MM.1S (cell line): ENCODE measurements around the gene IL19.
A peak's percentile ranks its signal among the peaks of the same experiment; 100 is the strongest.

Experiments used
- DNase-seq: peaks from one replicate; pipeline ENCODE4 v3.0.0-alpha.2; 2015
- H2AFZ ChIP-seq: fragments of 300-600 bp; sonication (generic); 2 replicates; pipeline ENCODE4 v1.6.0; 2016; ENCODE audit warnings: antibody characterized with exemption, low read length
- H3F3A ChIP-seq: fragments of 300-600 bp; sonication (generic); 2 replicates; pipeline ENCODE4 v1.6.1; 2016; ENCODE audit warnings: mild to moderate bottlenecking, antibody characterized with exemption, low read length, moderate library complexity, mixed read lengths; ENCODE audit not compliant: insufficient read depth
- H3K27ac ChIP-seq: fragments of 300-600 bp; sonication (generic); 2 replicates; pipeline ENCODE4 v1.5.1; 2016; ENCODE audit warnings: mild to moderate bottlenecking, low read length
- H3K27me3 ChIP-seq: fragments of 300-600 bp; sonication (generic); replicated peaks from 2 replicates; pipeline ENCODE4 v1.6.0; 2016; ENCODE audit warnings: low read length; ENCODE audit not compliant: insufficient read depth
- H3K36me3 ChIP-seq: fragments of 300-600 bp; sonication (generic); replicated peaks from 2 replicates; pipeline ENCODE4 v1.6.1; 2016; ENCODE audit warnings: mild to moderate bottlenecking, low read length, mixed read lengths; ENCODE audit not compliant: insufficient read depth
- H3K4me1 ChIP-seq: fragments of 300-600 bp; sonication (generic); 2 replicates; pipeline ENCODE4 v1.6.1; 2016; ENCODE audit warnings: low read length, mixed read lengths
- H3K4me2 ChIP-seq: fragments of 300-600 bp; sonication (generic); 2 replicates; pipeline ENCODE4 v1.6.0; 2016; ENCODE audit warnings: low read depth, low read length
- H3K4me3 ChIP-seq: fragments of 300-600 bp; sonication (generic); 2 replicates; pipeline ENCODE4 v1.5.1; 2016; ENCODE audit warnings: low read length, mixed read lengths
- H3K79me2 ChIP-seq: fragments of 300-600 bp; sonication (generic); 2 replicates; pipeline ENCODE4 v1.6.1; 2016; ENCODE audit warnings: mixed run types, low read length, mixed read lengths
- H3K9ac ChIP-seq: fragments of 300-600 bp; sonication (generic); 2 replicates; pipeline ENCODE4 v1.6.1; 2016; ENCODE audit warnings: low read length, mixed read lengths
- H3K9me2 ChIP-seq: fragments of 300-600 bp; sonication (generic); replicated peaks from 2 replicates; pipeline ENCODE4 v1.6.1; 2016; ENCODE audit warnings: mild to moderate bottlenecking, low read length, mixed read lengths; ENCODE audit not compliant: insufficient read depth
- H3K9me3 ChIP-seq: fragments of 300-600 bp; sonication (generic); replicated peaks from 2 replicates; pipeline ENCODE4 v1.6.1; 2016; ENCODE audit warnings: mild to moderate bottlenecking, low read length, mixed read lengths; ENCODE audit not compliant: insufficient read depth
- H4K20me1 ChIP-seq: fragments of 300-600 bp; sonication (generic); 2 replicates; pipeline ENCODE4 v1.6.1; 2016; ENCODE audit warnings: mild to moderate bottlenecking, low read length, moderate library complexity, mixed read lengths; ENCODE audit not compliant: insufficient read depth
- EZH2 ChIP-seq: fragments of 300-600 bp; sonication (generic); optimal IDR thresholded peaks from 2 replicates; pipeline ENCODE3; 2017; ENCODE audit warnings: low read depth, mild to moderate bottlenecking, antibody characterized with exemption, low read length, mixed read lengths
- EZH2phosphoT487 ChIP-seq: fragments of 300-600 bp; sonication (generic); IDR thresholded peaks from 2 replicates; pipeline ENCODE4 v1.6.1; 2018; ENCODE audit warnings: antibody characterized with exemption, low read length
- TF ChIP-seq, protein P1 (sequence below): fragments of 300-600 bp; sonication (generic); IDR thresholded peaks from 2 replicates; pipeline ENCODE4 v1.5.1; 2016; ENCODE audit warnings: antibody characterized with exemption, low read length, mixed read lengths

Gene IL19

DNA sequence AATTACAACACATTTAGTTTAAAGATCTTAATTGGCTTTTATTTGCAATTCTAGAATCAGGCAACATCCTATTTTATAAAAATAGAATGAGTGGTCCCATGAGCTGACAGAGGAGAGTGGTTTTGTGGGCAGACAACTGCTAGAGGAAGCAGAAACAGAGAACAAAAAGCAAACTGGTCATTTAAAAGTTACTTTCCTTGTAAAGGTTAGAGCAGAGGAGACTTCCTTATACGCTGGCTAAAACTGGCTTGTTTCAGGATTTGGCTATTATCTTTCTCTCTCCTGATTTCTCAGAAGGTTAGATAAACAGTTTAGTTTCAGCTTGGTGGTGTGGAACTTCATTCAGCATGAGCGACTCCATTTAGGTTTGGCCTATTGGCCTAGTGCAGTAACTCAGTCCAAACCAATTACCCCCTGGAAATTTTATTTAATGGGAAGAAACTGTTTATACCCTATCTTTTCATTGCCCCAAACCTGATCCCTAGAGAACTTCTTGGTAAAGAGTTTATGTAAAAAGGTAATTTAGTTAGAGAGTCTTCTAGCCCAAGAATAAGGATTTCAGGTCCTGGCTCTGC lies 62.6 kb downstream of the IL19 start:
- no peaks in the 10 kb centered on the region for H3K36me3 ChIP-seq
- peaks cover 61% of the 10 kb centered on the region for H3K4me1 ChIP-seq
- H3K4me3 ChIP-seq = no peak overlapping the region
- peak overlapping the region; percentile 45; the same call in 1 of the 2 replicates for H3K27ac ChIP-seq
- no peaks in the 10 kb centered on the region for H3K9me3 ChIP-seq
- H3K9ac ChIP-seq = no peak overlapping the region; the same call in 1 of the 2 replicates
- no peaks in the 10 kb centered on the region for H3K79me2 ChIP-seq
- H4K20me1 ChIP-seq = no peaks in the 10 kb centered on the region
- H2AFZ ChIP-seq = 0 out of 2 replicates have a peak overlapping the region, but pooled peaks have one; percentile 14
- no peak for TF ChIP-seq EZH2
- TF ChIP-seq, protein P1, sequence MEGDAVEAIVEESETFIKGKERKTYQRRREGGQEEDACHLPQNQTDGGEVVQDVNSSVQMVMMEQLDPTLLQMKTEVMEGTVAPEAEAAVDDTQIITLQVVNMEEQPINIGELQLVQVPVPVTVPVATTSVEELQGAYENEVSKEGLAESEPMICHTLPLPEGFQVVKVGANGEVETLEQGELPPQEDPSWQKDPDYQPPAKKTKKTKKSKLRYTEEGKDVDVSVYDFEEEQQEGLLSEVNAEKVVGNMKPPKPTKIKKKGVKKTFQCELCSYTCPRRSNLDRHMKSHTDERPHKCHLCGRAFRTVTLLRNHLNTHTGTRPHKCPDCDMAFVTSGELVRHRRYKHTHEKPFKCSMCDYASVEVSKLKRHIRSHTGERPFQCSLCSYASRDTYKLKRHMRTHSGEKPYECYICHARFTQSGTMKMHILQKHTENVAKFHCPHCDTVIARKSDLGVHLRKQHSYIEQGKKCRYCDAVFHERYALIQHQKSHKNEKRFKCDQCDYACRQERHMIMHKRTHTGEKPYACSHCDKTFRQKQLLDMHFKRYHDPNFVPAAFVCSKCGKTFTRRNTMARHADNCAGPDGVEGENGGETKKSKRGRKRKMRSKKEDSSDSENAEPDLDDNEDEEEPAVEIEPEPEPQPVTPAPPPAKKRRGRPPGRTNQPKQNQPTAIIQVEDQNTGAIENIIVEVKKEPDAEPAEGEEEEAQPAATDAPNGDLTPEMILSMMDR = no peak
- TF ChIP-seq EZH2phosphoT487 = no peak
- peaks cover 35% of the 10 kb centered on the region for H3F3A ChIP-seq
- DNase-seq = peak; percentile 62
- peak overlapping the region; percentile 51 for H3K4me2 ChIP-seq
- H3K9me2 ChIP-seq = no peaks in the 10 kb centered on the region
- H3K27me3 ChIP-seq = no peaks in the 10 kb centered on the region

DNA sequence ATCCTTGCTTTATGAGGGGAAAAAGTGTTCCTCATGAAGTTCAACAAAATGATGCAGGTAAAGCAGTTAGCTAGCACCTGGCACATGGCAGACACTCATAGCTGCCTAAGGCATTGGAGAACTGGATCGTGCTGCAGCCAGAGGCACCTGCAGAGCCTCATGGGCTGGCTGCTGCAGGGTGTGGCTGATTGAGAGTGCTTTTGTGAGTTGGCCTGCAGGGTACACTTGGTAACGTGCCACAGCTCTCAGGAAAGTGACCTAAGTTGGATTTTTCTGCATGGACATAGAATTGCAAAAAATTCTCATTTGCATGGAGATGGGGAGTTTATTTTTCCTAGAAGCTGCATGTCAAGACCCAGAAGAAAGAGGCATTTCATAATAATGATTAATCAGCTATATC lies 63.2 kb downstream of the IL19 start:
- no peak overlapping the region for H3K4me3 ChIP-seq
- no peaks in the 10 kb centered on the region for H3K9me2 ChIP-seq
- H3K27me3 ChIP-seq = no peaks in the 10 kb centered on the region
- no peak for TF ChIP-seq EZH2phosphoT487
- no peak for TF ChIP-seq EZH2
- TF ChIP-seq, protein P1 = peak; percentile 6; the same call in 1 of the 2 replicates
- peak overlapping the region; percentile 51 for H3K4me2 ChIP-seq
- peak; percentile 55 for DNase-seq
- H3K9ac ChIP-seq = no peak overlapping the region
- peaks cover 29% of the 10 kb centered on the region for H3F3A ChIP-seq
- H2AFZ ChIP-seq = no peak overlapping the region
- no peaks in the 10 kb centered on the region for H3K36me3 ChIP-seq
- H3K27ac ChIP-seq = peak overlapping the region; percentile 45; the same call in 1 of the 2 replicates
- peaks cover 55% of the 10 kb centered on the region for H3K4me1 ChIP-seq
- no peaks in the 10 kb centered on the region for H4K20me1 ChIP-seq
- no peaks in the 10 kb centered on the region for H3K79me2 ChIP-seq
- H3K9me3 ChIP-seq = no peaks in the 10 kb centered on the region

DNA sequence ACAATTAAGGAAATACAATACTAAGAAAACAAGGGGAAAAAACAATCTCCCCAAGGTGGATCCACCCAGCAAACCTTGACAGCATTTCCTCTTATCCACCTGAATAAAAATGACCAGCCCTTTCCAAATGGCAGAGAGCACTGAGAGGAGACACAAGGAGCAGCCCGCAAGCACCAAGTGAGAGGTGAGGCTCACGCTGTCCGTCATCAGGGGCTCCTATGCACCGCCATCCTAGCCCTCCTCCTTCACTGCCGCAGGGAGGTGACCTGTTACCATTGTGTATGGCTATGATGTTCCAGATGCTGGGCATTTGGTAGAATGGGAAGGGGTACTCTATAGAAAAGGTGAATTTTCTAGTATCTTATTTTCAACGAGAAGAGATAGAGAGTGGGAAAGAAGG lies 63.6 kb downstream of the IL19 start:
- peaks cover 25% of the 10 kb centered on the region for H3F3A ChIP-seq
- no peaks in the 10 kb centered on the region for H3K79me2 ChIP-seq
- no peak for DNase-seq
- H3K27ac ChIP-seq = no peak overlapping the region
- H3K36me3 ChIP-seq = no peaks in the 10 kb centered on the region
- no peak overlapping the region for H3K4me3 ChIP-seq
- H3K9me3 ChIP-seq = no peaks in the 10 kb centered on the region
- no peaks in the 10 kb centered on the region for H4K20me1 ChIP-seq
- no peak overlapping the region for H2AFZ ChIP-seq
- peaks cover 50% of the 10 kb centered on the region for H3K4me1 ChIP-seq
- H3K27me3 ChIP-seq = no peaks in the 10 kb centered on the region
- H3K9me2 ChIP-seq = no peaks in the 10 kb centered on the region
- peak overlapping the region; percentile 51; the same call in 1 of the 2 replicates for H3K4me2 ChIP-seq
- H3K9ac ChIP-seq = no peak overlapping the region
- no peak for TF ChIP-seq EZH2phosphoT487
- no peak for TF ChIP-seq EZH2
- TF ChIP-seq, protein P1 = no peak
